Keratinocyte (primary cell): ENCODE measurements around the gene SH3PXD2A. TPM values are rescaled to one million over a fixed set of nuclear protein-coding genes. Genes with fewer than 3 reads are reported as not detected.

Source experiments
- DNase-seq: peaks from one replicate; pipeline ENCODE4 v3.0.0-alpha.2; 2011; ENCODE audit warnings: low read depth, missing footprints, low spot score
- FAIRE-seq: peaks from 2 replicates; lab custom pipeline; 2011; peaks lifted over from hg19 to GRCh38; lab: Jason Lieb, UNC
- H2AFZ ChIP-seq: 2 replicates; pipeline ENCODE4 v1.6.0; 2012; ENCODE audit warnings: low read length, control low read depth, inconsistent platforms; ENCODE audit not compliant: control insufficient read depth
- H3K27ac ChIP-seq: 2 replicates; pipeline ENCODE4 v1.5.1; 2011; ENCODE audit warnings: low read length; ENCODE audit not compliant: control insufficient read depth, insufficient read depth
- H3K27me3 ChIP-seq: 3 replicates; pipeline ENCODE4 v1.6.0; 2011; ENCODE audit warnings: low read length; ENCODE audit not compliant: control insufficient read depth, insufficient read depth; ENCODE audit errors: extremely low read depth
- H3K36me3 ChIP-seq, 2 experiments: 2 replicates in 1 of 2; 3 replicates in 1 of 2; pipeline ENCODE4 v1.5.1; 2011; ENCODE audit warnings: low read length in 2 of 2, mild to moderate bottlenecking in 1 of 2; ENCODE audit not compliant: control insufficient read depth in 2 of 2, insufficient read depth in 2 of 2; ENCODE audit errors: extremely low read depth in 1 of 2
- H3K4me1 ChIP-seq: 3 replicates; pipeline ENCODE4 v1.5.1; 2011; ENCODE audit warnings: low read length; ENCODE audit not compliant: control insufficient read depth, insufficient read depth; ENCODE audit errors: extremely low read depth
- H3K4me2 ChIP-seq: 3 replicates; pipeline ENCODE4 v1.6.0; 2011; ENCODE audit warnings: low read depth, low read length; ENCODE audit not compliant: control insufficient read depth, insufficient read depth; ENCODE audit errors: extremely low read depth
- H3K4me3 ChIP-seq, 3 experiments: fragments of 200-600 bp in 1 of 3; sonication (generic) in 1 of 3; 2 replicates in 2 of 3; 3 replicates in 1 of 3; pipeline ENCODE4 v1.5.1; 2011 to 2016; ENCODE audit warnings: low read length in 3 of 3, mild to moderate bottlenecking in 3 of 3, control low read depth in 2 of 3, inconsistent platforms in 1 of 3, low read depth in 1 of 3, mixed read lengths in 1 of 3, mixed run types in 1 of 3, moderate library complexity in 1 of 3; ENCODE audit not compliant: control insufficient read depth in 2 of 3, insufficient read depth in 2 of 3; ENCODE audit errors: extremely low read depth in 1 of 3
- H3K79me2 ChIP-seq: 2 replicates; pipeline ENCODE4 v1.6.0; 2012; ENCODE audit warnings: low read length; ENCODE audit not compliant: control insufficient read depth, insufficient read depth
- H3K9ac ChIP-seq: 3 replicates; pipeline ENCODE4 v1.6.0; 2011; ENCODE audit warnings: low read length; ENCODE audit not compliant: control insufficient read depth, insufficient read depth; ENCODE audit errors: extremely low read depth
- H3K9me1 ChIP-seq: 3 replicates; pipeline ENCODE4 v1.6.0; 2011; ENCODE audit warnings: low read length; ENCODE audit not compliant: control insufficient read depth, insufficient read depth; ENCODE audit errors: extremely low read depth
- H3K9me3 ChIP-seq: 2 replicates; pipeline ENCODE4 v1.5.1; 2012; ENCODE audit warnings: low read depth, low read length; ENCODE audit not compliant: control insufficient read depth
- H4K20me1 ChIP-seq: 3 replicates; pipeline ENCODE4 v1.6.0; 2011; ENCODE audit warnings: low read length; ENCODE audit not compliant: control insufficient read depth, insufficient read depth; ENCODE audit errors: extremely low read depth
- EZH2 ChIP-seq: IDR thresholded peaks from one replicate; pipeline ENCODE4 v1.6.1; 2012; ENCODE audit warnings: inconsistent platforms, mild to moderate bottlenecking, low read length, moderate library complexity
- dilution Hi-C: fragments of 300-500 bp; cut with MboI; formaldehyde crosslinking; loops from one replicate; pipeline ENCODE4 v1.7.0; 2020; ENCODE audit warnings: low sequenced_read_pairs; ENCODE audit not compliant: extremely low pct_ligation_motif_present
- polyA plus RNA-seq, 5 experiments: library from polyadenylated mRNA; depleted of rRNA in 3 of 5; stranded (reverse) in 3 of 5; stranded (forward) in 1 of 5; unstranded in 1 of 5; fragments of >200 nt; gene quantifications; 1 replicate in 1 of 5; 2 replicates in 3 of 5; 3 replicates in 1 of 5; pipeline versions ENCODE4 v1.2.1 to v1.2.3, GENCODE V29; 2011 to 2012; ENCODE audit warnings: missing spikeins in 2 of 5, low read depth in 1 of 5, low replicate concordance in 1 of 5
- TF ChIP-seq, protein P1 (sequence below), 3 experiments: IDR thresholded peaks in 1 of 3; conservative IDR thresholded peaks in 1 of 3; optimal IDR thresholded peaks in 1 of 3; 2 replicates in 2 of 3; 3 replicates in 1 of 3; pipeline versions ENCODE3 to v1.5.1; 2011; ENCODE audit warnings: low read length in 3 of 3, mild to moderate bottlenecking in 3 of 3, moderate library complexity in 2 of 3, control low read depth in 1 of 3, inconsistent platforms in 1 of 3; ENCODE audit not compliant: insufficient read depth in 2 of 3; ENCODE audit errors: extremely low read depth in 1 of 3

The SH3PXD2A gene
- polyA plus RNA-seq, 1 donor (not counting 4 experiments of a cell fraction or from before 2014, with no cell fraction given): 33.9 TPM

DNA sequence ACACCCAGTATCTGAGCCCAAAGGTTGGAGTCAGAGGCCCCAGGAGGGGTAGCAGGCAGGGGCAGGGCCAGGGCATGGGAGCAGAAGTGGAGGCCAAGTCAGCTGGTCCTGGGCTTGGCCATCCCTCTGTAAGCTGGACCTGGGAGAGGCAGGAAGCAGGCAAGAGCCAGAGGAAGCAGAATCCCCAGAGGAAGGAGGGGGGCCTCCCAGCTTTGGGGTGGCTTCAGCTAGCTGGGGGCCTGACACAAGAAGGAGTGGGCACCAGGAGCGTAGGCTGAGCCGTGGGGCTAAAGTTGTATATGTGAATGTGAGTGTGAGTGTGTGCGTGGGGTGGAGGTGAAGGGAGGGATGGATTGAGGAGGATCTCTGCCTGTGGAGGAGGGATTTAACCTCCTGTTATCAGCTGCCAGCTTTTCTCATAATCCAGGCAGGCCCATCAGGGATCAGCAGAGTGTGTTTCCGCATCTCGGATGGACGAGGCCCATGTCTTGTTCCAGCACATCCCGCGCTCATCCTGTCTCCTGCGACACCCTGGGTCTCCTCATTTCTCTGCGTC, 307.9 kb downstream of the SH3PXD2A start:
- peaks cover 30% of the 10 kb centered on the region for H3K27me3 ChIP-seq

GRCh38 chr10:103546401-103546800, 309.0 kb downstream of the SH3PXD2A start:
- no peak for FAIRE-seq

More for the DNA sequence above, 307.9 kb downstream of the SH3PXD2A start:
- no peaks in the 10 kb centered on the region for H3K9me3 ChIP-seq
- FAIRE-seq (no peak), DNase-seq (no peak)
- no peaks in the 10 kb centered on the region for H3K79me2 ChIP-seq
- no peak overlapping the region for H3K4me2 ChIP-seq
- no peak overlapping the region for H3K9ac ChIP-seq
- dilution Hi-C loops: no loop called here
- H3K4me3 ChIP-seq: no peak overlapping the region
- no peak overlapping the region for H3K27ac ChIP-seq
- TF ChIP-seq, protein P1, sequence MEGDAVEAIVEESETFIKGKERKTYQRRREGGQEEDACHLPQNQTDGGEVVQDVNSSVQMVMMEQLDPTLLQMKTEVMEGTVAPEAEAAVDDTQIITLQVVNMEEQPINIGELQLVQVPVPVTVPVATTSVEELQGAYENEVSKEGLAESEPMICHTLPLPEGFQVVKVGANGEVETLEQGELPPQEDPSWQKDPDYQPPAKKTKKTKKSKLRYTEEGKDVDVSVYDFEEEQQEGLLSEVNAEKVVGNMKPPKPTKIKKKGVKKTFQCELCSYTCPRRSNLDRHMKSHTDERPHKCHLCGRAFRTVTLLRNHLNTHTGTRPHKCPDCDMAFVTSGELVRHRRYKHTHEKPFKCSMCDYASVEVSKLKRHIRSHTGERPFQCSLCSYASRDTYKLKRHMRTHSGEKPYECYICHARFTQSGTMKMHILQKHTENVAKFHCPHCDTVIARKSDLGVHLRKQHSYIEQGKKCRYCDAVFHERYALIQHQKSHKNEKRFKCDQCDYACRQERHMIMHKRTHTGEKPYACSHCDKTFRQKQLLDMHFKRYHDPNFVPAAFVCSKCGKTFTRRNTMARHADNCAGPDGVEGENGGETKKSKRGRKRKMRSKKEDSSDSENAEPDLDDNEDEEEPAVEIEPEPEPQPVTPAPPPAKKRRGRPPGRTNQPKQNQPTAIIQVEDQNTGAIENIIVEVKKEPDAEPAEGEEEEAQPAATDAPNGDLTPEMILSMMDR (optimal IDR thresholded peaks at IDR 0.05 in 1 of 3, IDR thresholded peaks at IDR 0.05 in 1 of 3, conservative IDR thresholded peaks at IDR 0.05 in 1 of 3; ENCODE audit: extremely low read depth in 1 of 3, insufficient read depth in 2 of 3, low read length in 3 of 3): no peak
- no peaks in the 10 kb centered on the region for H3K36me3 ChIP-seq
- no peaks in the 10 kb centered on the region for H3K9me1 ChIP-seq
- H4K20me1 ChIP-seq: no peaks in the 10 kb centered on the region
- peaks cover 8% of the 10 kb centered on the region for H3K4me1 ChIP-seq
- H2AFZ ChIP-seq: no peak overlapping the region

More at GRCh38 chr10:103546401-103546800, 309.0 kb downstream of the SH3PXD2A start:
- no peak overlapping the region for H3K9ac ChIP-seq
- no peaks in the 10 kb centered on the region for H3K9me3 ChIP-seq
- H2AFZ ChIP-seq: no peak overlapping the region
- TF ChIP-seq, protein P1 (optimal IDR thresholded peaks at IDR 0.05 in 1 of 3, IDR thresholded peaks at IDR 0.05 in 1 of 3, conservative IDR thresholded peaks at IDR 0.05 in 1 of 3; ENCODE audit: extremely low read depth in 1 of 3, insufficient read depth in 2 of 3, low read length in 3 of 3): no peak
- no peak for TF ChIP-seq EZH2
- no peak overlapping the region for H3K4me3 ChIP-seq
- no peak overlapping the region for H3K4me2 ChIP-seq
- no peaks in the 10 kb centered on the region for H4K20me1 ChIP-seq
- dilution Hi-C loops: no loop called here
- DNase-seq: no peak
- H3K36me3 ChIP-seq: no peaks in the 10 kb centered on the region
- H3K27me3 ChIP-seq: peaks cover 21% of the 10 kb centered on the region
- H3K79me2 ChIP-seq: no peaks in the 10 kb centered on the region
- peaks cover 8% of the 10 kb centered on the region for H3K4me1 ChIP-seq
- no peaks in the 10 kb centered on the region for H3K9me1 ChIP-seq
- H3K27ac ChIP-seq: no peak overlapping the region
